Measurements from ENCODE around the gene SLAMF6. TPM values are rescaled to one million over a fixed set of nuclear protein-coding genes. Genes with fewer than 3 reads are reported as not detected.
"Not testable (repeated sequence)": the region's sequence is repeated elsewhere in the genome, so short reads cannot be mapped to it uniquely, and the experiment has no call there.

SLAMF6 gene
- total and polyA plus RNA-seq, 4 experiments from 2014 or later: 56.4 to 105 (median 78.0) TPM

DNA sequence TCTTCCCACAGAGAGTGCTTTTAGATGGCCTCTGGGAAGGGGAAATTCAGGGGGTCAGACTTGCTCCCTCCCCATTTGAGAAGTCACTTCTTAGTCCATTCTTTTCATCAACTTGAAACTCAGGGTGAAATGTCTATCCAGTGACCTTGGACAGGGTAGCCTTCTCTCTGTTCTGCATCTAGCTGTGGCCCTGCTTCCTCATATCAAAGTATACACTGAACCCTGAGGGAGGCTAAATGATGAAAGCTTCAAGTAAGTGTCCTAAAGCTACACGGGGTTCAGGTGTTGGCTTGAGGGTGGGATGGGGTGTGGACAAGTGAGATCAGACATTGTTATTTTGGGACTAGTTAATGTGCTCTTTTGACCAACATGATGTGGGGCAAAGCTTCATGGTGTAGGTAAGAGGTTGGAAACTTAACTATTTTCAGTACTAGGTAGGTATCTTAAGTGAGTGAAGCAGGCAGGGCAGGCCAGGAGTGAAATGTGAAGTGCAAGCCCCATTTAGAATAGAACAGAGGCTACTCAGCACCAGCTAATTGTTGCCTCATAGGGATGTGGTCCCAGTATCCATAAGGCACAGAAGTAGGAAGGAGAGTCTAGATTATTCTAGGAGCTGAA, 41.0 kb downstream of the SLAMF6 start:
- Histone ChIP-seq H3K27ac (ENCODE audit: low read depth, low read length) (no peak overlapping the region), H3K4me1 (ENCODE audit: insufficient read depth, low read length) (peaks cover 24% of the 10 kb centered on the region), H3K4me3 (ENCODE audit: low read length in 2 of 2) (no peak overlapping the region), H3K27me3 (ENCODE audit: insufficient read depth, low read length) (no peaks in the 10 kb centered on the region), H3K9me3 (ENCODE audit: control insufficient read depth in 1 of 2, low read length in 2 of 2) (no peaks in the 10 kb centered on the region), H3K36me3 (ENCODE audit: insufficient read depth, low read length) (peaks cover 5% of the 10 kb centered on the region)
- Mint-ChIP-seq H3K4me1 (peaks cover 34 to 53% (median 43%) of the 10 kb centered on the region in 4 donors), H3K27me3 (no peaks in the 10 kb centered on the region), H3K4me3 (peak overlapping the region in 3 of 8 donors; percentile 10 to 34 (median 28)), H3K9me3 (peaks cover 0 to 27% (median 13%) of the 10 kb centered on the region in 8 donors), H3K27ac (peak overlapping the region in 4 of 7 donors; percentile 16 to 76 (median 64)), H3K36me3 (peaks cover 21 to 26% of the 10 kb centered on the region in 2 donors)
- no peak for DNase-seq
- CTCF ChIA-PET (ENCODE audit: partially characterized antibody): interaction anchor here (0.9 to 1.5 kb wide), 5 partner anchors 13 to 124 kb away, joined by 3 to 7 read pairs (median 3); no protein-coding TSS in a partner anchor
- POLR2A ChIA-PET (ENCODE audit: partially characterized antibody): interaction anchor here (0.8 to 3.3 kb wide), 13 partner anchors 9 to 124 kb away, joined by 3 to 12 read pairs (median 5); partner anchors contain the start of gene SLAMF6
- intact Hi-C loops (cut with micrococcal nuclease): no loop called here

DNA sequence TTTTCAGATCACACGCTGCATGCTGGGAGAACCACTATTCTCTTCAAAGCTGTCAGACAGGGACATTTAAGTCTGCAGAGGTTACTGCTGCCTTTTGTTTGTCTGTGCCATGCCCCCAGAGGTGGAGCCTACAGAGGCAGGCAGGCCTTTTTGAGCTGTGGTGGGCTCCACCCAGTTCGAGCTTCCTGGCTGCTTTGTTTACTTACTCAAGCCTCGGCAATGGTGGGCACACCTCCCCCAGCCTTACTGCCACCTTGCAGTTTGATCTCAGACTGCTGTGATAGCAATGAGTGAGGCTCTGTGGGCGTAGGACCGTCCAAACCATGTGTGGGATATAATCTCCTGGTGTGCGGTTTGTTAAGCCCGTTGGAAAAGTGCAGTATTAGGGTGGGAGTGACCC, 42.3 kb downstream of the SLAMF6 start:
- intact Hi-C loops (cut with micrococcal nuclease); H3K27me3 ChIP-seq (ENCODE audit: insufficient read depth, low read length); H3K4me3 ChIP-seq (ENCODE audit: low read length in 2 of 2); H3K9me3 ChIP-seq (ENCODE audit: control insufficient read depth in 1 of 2, low read length in 2 of 2); H3K27ac ChIP-seq (ENCODE audit: low read depth, low read length); H3K27me3 Mint-ChIP-seq; H3K36me3 ChIP-seq (ENCODE audit: insufficient read depth, low read length): not testable (repeated sequence)
- Mint-ChIP-seq H3K36me3 (peaks cover 8 to 13% of the 10 kb centered on the region in 2 donors), H3K4me3 (peak overlapping the region in 5 of 8 donors; percentile 7 to 39 (median 25)), H3K27ac (peak overlapping the region in 4 of 7 donors; percentile 17 to 57 (median 54)), H3K4me1 (peaks cover 32 to 46% (median 39%) of the 10 kb centered on the region in 4 donors), H3K9me3 (peaks cover 0 to 29% (median 13%) of the 10 kb centered on the region in 8 donors)
- CTCF ChIA-PET (ENCODE audit: partially characterized antibody): interaction anchor here (1.0 kb wide), 1 partner anchor 20 kb away, joined by 3 read pairs; no protein-coding TSS in a partner anchor
- peaks cover 24% of the 10 kb centered on the region for H3K4me1 ChIP-seq (ENCODE audit: insufficient read depth, low read length)
- POLR2A ChIA-PET (ENCODE audit: partially characterized antibody): interaction anchor here (0.7 to 3.3 kb wide), 5 partner anchors 14 to 48 kb away, joined by 3 to 12 read pairs (median 5); partner anchors contain the start of gene SLAMF6
- peak in 3 of 5 donors; percentile 30 to 40 (median 33) for DNase-seq

GRCh38 chr1:160479091-160479490, 44.0 kb downstream of the SLAMF6 start:
- CTCF ChIA-PET (ENCODE audit: partially characterized antibody): not testable (repeated sequence)

GRCh38 chr1:160474392-160475242, 48.4 kb downstream of the SLAMF6 start:
- Mint-ChIP-seq H3K27ac (no peak overlapping the region), H3K27me3 (no peaks in the 10 kb centered on the region), H3K9me3 (peaks cover 0 to 24% (median 8%) of the 10 kb centered on the region in 8 donors), H3K4me3 (no peak overlapping the region), H3K36me3 (peaks cover 0 to 3% of the 10 kb centered on the region in 2 donors), H3K4me1 (peaks cover 1 to 14% (median 5%) of the 10 kb centered on the region in 4 donors)
- ChIA-PET POLR2A (ENCODE audit: partially characterized antibody) (interaction anchor here (0.7 to 1.3 kb wide), 5 partner anchors 9 to 66 kb away, joined by 3 to 6 read pairs (median 4); no protein-coding TSS in a partner anchor), CTCF (ENCODE audit: partially characterized antibody) (interaction anchor here (0.6 to 1.4 kb wide), 4 partner anchors 10 to 294 kb away, joined by 3 to 4 read pairs (median 3); no protein-coding TSS in a partner anchor)
- H3K9me3 ChIP-seq (ENCODE audit: control insufficient read depth in 1 of 2, low read length in 2 of 2): no peaks in the 10 kb centered on the region
- no peak overlapping the region for H3K27ac ChIP-seq (ENCODE audit: low read depth, low read length)
- intact Hi-C loops (cut with micrococcal nuclease): no loop called here
- H3K27me3 ChIP-seq (ENCODE audit: insufficient read depth, low read length): no peaks in the 10 kb centered on the region
- no peak overlapping the region for H3K4me3 ChIP-seq (ENCODE audit: low read length in 2 of 2)
- H3K4me1 ChIP-seq (ENCODE audit: insufficient read depth, low read length): peaks cover 20% of the 10 kb centered on the region
- H3K36me3 ChIP-seq (ENCODE audit: insufficient read depth, low read length): no peaks in the 10 kb centered on the region
- DNase-seq: no peak

More at GRCh38 chr1:160479091-160479490, 44.0 kb downstream of the SLAMF6 start:
- H3K4me3 Mint-ChIP-seq; H3K36me3 Mint-ChIP-seq; H3K9me3 ChIP-seq (ENCODE audit: control insufficient read depth in 1 of 2, low read length in 2 of 2); DNase-seq; H3K27ac ChIP-seq (ENCODE audit: low read depth, low read length); POLR2A ChIA-PET (ENCODE audit: partially characterized antibody); H3K27me3 ChIP-seq (ENCODE audit: insufficient read depth, low read length); H3K27me3 Mint-ChIP-seq; H3K4me3 ChIP-seq (ENCODE audit: low read length in 2 of 2); intact Hi-C loops (cut with micrococcal nuclease); H3K36me3 ChIP-seq (ENCODE audit: insufficient read depth, low read length): not testable (repeated sequence)
- Mint-ChIP-seq H3K27ac (peak overlapping the region in 1 of 7 donors; percentile 18), H3K9me3 (peaks cover 0 to 29% (median 13%) of the 10 kb centered on the region in 8 donors), H3K4me1 (peaks cover 24 to 41% (median 35%) of the 10 kb centered on the region in 4 donors)
- H3K4me1 ChIP-seq (ENCODE audit: insufficient read depth, low read length): peaks cover 24% of the 10 kb centered on the region

GRCh38 chr1:160472112-160472511, 50.9 kb downstream of the SLAMF6 start:
- POLR2A ChIA-PET (ENCODE audit: partially characterized antibody): interaction anchor here (1.1 kb wide), 1 partner anchor 42 kb away, joined by 3 read pairs; no protein-coding TSS in a partner anchor
- Mint-ChIP-seq H3K27me3 (no peaks in the 10 kb centered on the region), H3K4me3 (no peak overlapping the region), H3K9me3 (peaks cover 0 to 2% (median 0%) of the 10 kb centered on the region in 8 donors), H3K27ac (no peak overlapping the region), H3K4me1 (peaks cover 7 to 10% (median 8%) of the 10 kb centered on the region in 4 donors), H3K36me3 (no peaks in the 10 kb centered on the region)
- Histone ChIP-seq H3K27me3 (ENCODE audit: insufficient read depth, low read length) (no peaks in the 10 kb centered on the region), H3K4me1 (ENCODE audit: insufficient read depth, low read length) (peaks cover 20% of the 10 kb centered on the region), H3K27ac (ENCODE audit: low read depth, low read length) (no peak overlapping the region), H3K4me3 (ENCODE audit: low read length in 2 of 2) (no peak overlapping the region), H3K9me3 (ENCODE audit: control insufficient read depth in 1 of 2, low read length in 2 of 2) (no peaks in the 10 kb centered on the region), H3K36me3 (ENCODE audit: insufficient read depth, low read length) (no peaks in the 10 kb centered on the region)
- DNase-seq: no peak
- CTCF ChIA-PET (ENCODE audit: partially characterized antibody): interaction anchor here (1.4 to 2.1 kb wide), 2 partner anchors 20 to 69 kb away, joined by 3 to 5 read pairs; no protein-coding TSS in a partner anchor
- intact Hi-C loops (cut with micrococcal nuclease): no loop called here

DNA sequence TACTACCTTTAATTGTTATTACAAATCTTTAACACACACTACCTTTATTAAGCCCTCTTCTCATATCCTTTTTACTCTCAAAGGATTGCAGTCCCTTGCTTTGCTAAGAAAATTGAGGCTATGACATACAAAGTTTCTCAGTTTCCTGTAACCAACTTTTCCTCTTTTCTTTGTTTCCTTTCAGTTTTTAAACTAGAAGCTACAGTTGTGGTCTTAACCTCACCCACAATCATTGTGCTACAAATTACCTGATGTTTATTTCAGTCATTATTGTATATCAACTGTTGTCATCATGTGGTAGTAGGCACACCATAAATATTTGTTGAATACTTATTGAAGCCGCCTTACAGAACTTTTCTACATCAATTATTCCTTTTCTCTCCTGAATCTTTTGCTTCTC, 51.8 kb downstream of the SLAMF6 start:
- Histone ChIP-seq H3K36me3 (ENCODE audit: insufficient read depth, low read length) (no peaks in the 10 kb centered on the region), H3K9me3 (ENCODE audit: control insufficient read depth in 1 of 2, low read length in 2 of 2) (no peaks in the 10 kb centered on the region), H3K27ac (ENCODE audit: low read depth, low read length) (no peak overlapping the region), H3K4me1 (ENCODE audit: insufficient read depth, low read length) (peaks cover 28% of the 10 kb centered on the region), H3K27me3 (ENCODE audit: insufficient read depth, low read length) (no peaks in the 10 kb centered on the region), H3K4me3 (ENCODE audit: low read length in 2 of 2) (no peak overlapping the region)
- intact Hi-C loops (cut with micrococcal nuclease): no loop called here
- POLR2A ChIA-PET (ENCODE audit: partially characterized antibody): interaction anchor here (1.0 to 1.5 kb wide), 4 partner anchors 11 to 157 kb away, joined by 3 to 4 read pairs (median 3); no protein-coding TSS in a partner anchor
- CTCF ChIA-PET (ENCODE audit: partially characterized antibody): interaction anchor here (1.3 to 2.6 kb wide), 4 partner anchors 19 to 73 kb away, joined by 4 to 8 read pairs (median 6); no protein-coding TSS in a partner anchor
- Mint-ChIP-seq H3K27ac (no peak overlapping the region), H3K4me3 (no peak overlapping the region), H3K4me1 (peaks cover 10 to 15% (median 15%) of the 10 kb centered on the region in 4 donors), H3K27me3 (no peaks in the 10 kb centered on the region), H3K36me3 (no peaks in the 10 kb centered on the region), H3K9me3 (no peaks in the 10 kb centered on the region)
- peak in 4 of 5 donors; percentile 35 to 64 (median 44) for DNase-seq
